NCI-H2081 treated with DMSO at 0.1 percent for 48 hours (cell line): ENCODE results near the gene FAM20A.
"Not testable (repeated sequence)": the region's sequence is repeated elsewhere in the genome, so short reads cannot be mapped to it uniquely, and the experiment has no call there.

Experiments
- DNase-seq: peaks from one replicate; lab custom pipeline; 2025; lab: John Stamatoyannopoulos, UW

The FAM20A gene

GRCh38 chr17:68492394-68493054, 108.6 kb downstream of the FAM20A start:
- DNase-seq, result not testable (repeated sequence)

- DNase-seq, result no peak
These were observed 109.6 kb downstream of the FAM20A start for GRCh38 chr17:68491381-68492231.

- no peak for DNase-seq
These were observed 111.2 kb downstream of the FAM20A start for GRCh38 chr17:68489919-68490318.
